NB4 (cell line): Measurements from ENCODE around the gene MYB.

Source experiments
- CTCF ChIP-seq: IDR thresholded peaks from one replicate; pipeline ENCODE4 v1.5.1; 2012; ENCODE audit warnings: low read depth, low read length
- MAX ChIP-seq: IDR thresholded peaks from 2 replicates; pipeline ENCODE4 v1.6.1; 2011; ENCODE audit warnings: low read depth, low read length
- POLR2A ChIP-seq: IDR thresholded peaks from 2 replicates; pipeline ENCODE4 v1.6.1; 2011; ENCODE audit warnings: mild to moderate bottlenecking; ENCODE audit not compliant: insufficient read length; ENCODE audit errors: extremely low read depth

GRCh38 chr6:135254471-135254870, 73.4 kb downstream of the MYB start:
- TF ChIP-seq CTCF (no peak), MAX (no peak), POLR2A (no peak)
